ENCODE data around the gene GAST. TPM values are rescaled to one million over a fixed set of nuclear protein-coding genes. Genes with fewer than 3 reads are reported as not detected.

The GAST gene
- total RNA-seq, 1 experiment from 2014 or later: not detected

GRCh38 chr17:41754066-41754465 is 41.9 kb downstream of the GAST start:
- H3K27ac ChIP-seq (ENCODE audit: low read depth, low read length): no peak overlapping the region
- DNase-seq (ENCODE audit: low read depth, low spot score): no peak
- no peak for ATAC-seq
- TF ChIP-seq POLR2AphosphoS5 (IDR thresholded peaks at IDR 0.05; ENCODE audit: low read depth, low read length) (no peak), CEBPB (IDR thresholded peaks at IDR 0.05; ENCODE audit: low read depth) (no peak), SRF (IDR thresholded peaks at IDR 0.05; ENCODE audit: low read depth) (no peak), ZFX (IDR thresholded peaks at IDR 0.05) (no peak), ZBTB33 (IDR thresholded peaks at IDR 0.05; ENCODE audit: extremely low read depth, insufficient replicate concordance, low read length) (no peak), EZH2 (IDR thresholded peaks at IDR 0.05) (no peak), ATF3 (IDR thresholded peaks at IDR 0.05) (no peak), SIN3A (IDR thresholded peaks at IDR 0.05; ENCODE audit: low read depth) (no peak), CTCF (IDR thresholded peaks at IDR 0.05 in 2 of 3, conservative IDR thresholded peaks at IDR 0.05 in 1 of 3; ENCODE audit: borderline replicate concordance in 1 of 3, insufficient read depth in 1 of 3, low read depth in 2 of 3, low read length in 2 of 3) (no peak), RAD21 (IDR thresholded peaks at IDR 0.05; ENCODE audit: low read depth) (no peak)
- no peaks in the 10 kb centered on the region for H3K79me2 ChIP-seq (ENCODE audit: insufficient read depth, low read length)
- ChIA-PET RAD21 (ENCODE audit: low non-redundant PET in 1 of 2, low total read pairs in 2 of 2, uncharacterized antibody in 2 of 2, unreplicated experiment in 2 of 2) (no interaction called here), CTCF (no interaction called here), POLR2A (interaction anchor here (0.9 kb wide), 1 partner anchor 10 kb away, joined by 5 read pairs; no protein-coding TSS in a partner anchor)
- no peaks in the 10 kb centered on the region for H4K20me1 ChIP-seq (ENCODE audit: insufficient read depth)
- BruUV-seq (replicated peaks): no TSS peak
- no peak overlapping the region for H3K9ac ChIP-seq (ENCODE audit: low read length)
- intact Hi-C loops (cut with micrococcal nuclease): no loop called here
- no peak overlapping the region for H3K4me3 ChIP-seq (replicated peaks in 1 of 2; ENCODE audit: low read depth in 1 of 2, low read length in 2 of 2)
- no peaks in the 10 kb centered on the region for H3K27me3 ChIP-seq (ENCODE audit: insufficient read depth, low read length)
- no peak overlapping the region for H2AFZ ChIP-seq (ENCODE audit: low read depth, low read length, poor library complexity, severe bottlenecking)
- H3K9me3 ChIP-seq (ENCODE audit: control insufficient read depth in 1 of 2, insufficient read depth in 1 of 2, low read depth in 1 of 2, low read length in 2 of 2): no peaks in the 10 kb centered on the region
- H3K36me3 ChIP-seq (ENCODE audit: control insufficient read depth in 1 of 2, insufficient read depth in 2 of 2, low read length in 2 of 2): peaks cover 24 to 32% of the 10 kb centered on the region in 2 experiments
- no peaks in the 10 kb centered on the region for H3K4me1 ChIP-seq (ENCODE audit: control insufficient read depth in 1 of 2, insufficient read depth in 2 of 2, low read length in 2 of 2)
- H3K4me2 ChIP-seq (ENCODE audit: low read length): no peak overlapping the region
- no peaks in the 10 kb centered on the region for H3K9me2 ChIP-seq (ENCODE audit: insufficient read depth)

All from HCT116 (cell line).